C1 segment of cervical spinal cord (tissue), 14 donors: ENCODE results near the gene LZTR1.
A peak's percentile ranks its signal among the peaks of the same experiment; 100 is the strongest.

Experiments used
- DNase-seq, 14 donors: peaks; one replicate each; lab custom pipeline; 2025; lab: John Stamatoyannopoulos, UW

LZTR1 gene

GRCh38 chr22:21014202-21014725 is 32.2 kb downstream of the LZTR1 start:
- DNase-seq = peak; percentile 14 to 85 (median 62)

- DNase-seq = peak in 6 of 14 donors; percentile 17 to 50 (median 26)
Observed at GRCh38 chr22:21014726-21015465, 32.8 kb downstream of the LZTR1 start, which contains the start of gene P2RX6. Gene P2RX6 (plus strand): TSS chr22:21015165. CDS start chr22:21015175, 10 bp downstream.

- DNase-seq = no peak
Observed at GRCh38 chr22:21015466-21016006, 33.4 kb downstream of the LZTR1 start.

- no peak for DNase-seq
Observed at GRCh38 chr22:21016644-21017420, 34.7 kb downstream of the LZTR1 start.

GRCh38 chr22:21018314-21018713 is 36.2 kb downstream of the LZTR1 start:
- no peak for DNase-seq

GRCh38 chr22:21020802-21021429 is 38.8 kb downstream of the LZTR1 start:
- DNase-seq = no peak

- no peak for DNase-seq
Observed at GRCh38 chr22:21022507-21022906, 40.4 kb downstream of the LZTR1 start.

GRCh38 chr22:21022955-21023614 is 41.0 kb downstream of the LZTR1 start:
- DNase-seq = no peak

GRCh38 chr22:21025266-21025665 is 43.2 kb downstream of the LZTR1 start:
- no peak for DNase-seq

GRCh38 chr22:21025763-21026755 is 44.0 kb downstream of the LZTR1 start:
- DNase-seq = no peak

GRCh38 chr22:21026783-21027692 is 44.9 kb downstream of the LZTR1 start:
- DNase-seq = no peak

- DNase-seq = no peak
Observed at GRCh38 chr22:21028277-21029251, 46.5 kb downstream of the LZTR1 start.

GRCh38 chr22:21029486-21030025 is 47.5 kb downstream of the LZTR1 start:
- no peak for DNase-seq

GRCh38 chr22:21030032-21030431 is 47.9 kb downstream of the LZTR1 start:
- no peak for DNase-seq

- DNase-seq = peak in 1 of 14 donors; percentile 77
Observed at GRCh38 chr22:21030621-21031544, 48.8 kb downstream of the LZTR1 start.

GRCh38 chr22:21031545-21032036 is 49.5 kb downstream of the LZTR1 start:
- no peak for DNase-seq
